ENCODE data around the gene PBX1.

The PBX1 gene

GRCh38 chr1:164885311-164885710, 326.3 kb downstream of the PBX1 start:
- no peak overlapping the region for H3K4me2 ChIP-seq (ENCODE audit: low read length)
- H3K79me2 ChIP-seq (ENCODE audit: control insufficient read depth, low read length), result no peaks in the 10 kb centered on the region
- TF ChIP-seq EZH2phosphoT487 (IDR thresholded peaks at IDR 0.05; ENCODE audit: borderline replicate concordance, low read length), result no peak
- TF ChIP-seq CTCF (IDR thresholded peaks at IDR 0.05; ENCODE audit: low read depth, low read length, poor library complexity, severe bottlenecking), result no peak
- no peaks in the 10 kb centered on the region for H3K4me1 ChIP-seq (ENCODE audit: control insufficient read depth, low read length)
- no peaks in the 10 kb centered on the region for H3F3A ChIP-seq (ENCODE audit: control insufficient read depth, insufficient read depth)
- no peaks in the 10 kb centered on the region for H3K9me3 ChIP-seq (ENCODE audit: control insufficient read depth, insufficient read depth, low read length)
- no peaks in the 10 kb centered on the region for H3K27me3 ChIP-seq (ENCODE audit: control insufficient read depth, low read length)
- no peaks in the 10 kb centered on the region for H3K36me3 ChIP-seq (ENCODE audit: control insufficient read depth, low read length)
- H3K4me3 ChIP-seq (ENCODE audit: low read length), result no peak overlapping the region
- no peak overlapping the region for H3K27ac ChIP-seq (ENCODE audit: low read depth, low read length)
- H4K20me1 ChIP-seq (ENCODE audit: control insufficient read depth, insufficient read depth, low read depth, low read length), result no peaks in the 10 kb centered on the region
- no peaks in the 10 kb centered on the region for H3K9me2 ChIP-seq (replicated peaks; ENCODE audit: control insufficient read depth, low read length)

GRCh38 chr1:164886101-164886500, 327.1 kb downstream of the PBX1 start:
- H3K36me3 ChIP-seq (ENCODE audit: control insufficient read depth, low read length), result no peaks in the 10 kb centered on the region
- H3K27me3 ChIP-seq (ENCODE audit: control insufficient read depth, low read length), result no peaks in the 10 kb centered on the region
- H3K27ac ChIP-seq (ENCODE audit: low read depth, low read length), result no peak overlapping the region
- no peaks in the 10 kb centered on the region for H3K4me1 ChIP-seq (ENCODE audit: control insufficient read depth, low read length)
- no peaks in the 10 kb centered on the region for H4K20me1 ChIP-seq (ENCODE audit: control insufficient read depth, insufficient read depth, low read depth, low read length)
- H3K9me3 ChIP-seq (ENCODE audit: control insufficient read depth, insufficient read depth, low read length), result no peaks in the 10 kb centered on the region
- H3F3A ChIP-seq (ENCODE audit: control insufficient read depth, insufficient read depth), result no peaks in the 10 kb centered on the region
- H3K4me2 ChIP-seq (ENCODE audit: low read length), result no peak overlapping the region
- no peak overlapping the region for H3K4me3 ChIP-seq (ENCODE audit: low read length)
- H3K9me2 ChIP-seq (replicated peaks; ENCODE audit: control insufficient read depth, low read length), result no peaks in the 10 kb centered on the region
- H3K79me2 ChIP-seq (ENCODE audit: control insufficient read depth, low read length), result no peaks in the 10 kb centered on the region
- TF ChIP-seq CTCF (IDR thresholded peaks at IDR 0.05; ENCODE audit: low read depth, low read length, poor library complexity, severe bottlenecking), result no peak
- no peak for TF ChIP-seq EZH2phosphoT487 (IDR thresholded peaks at IDR 0.05; ENCODE audit: borderline replicate concordance, low read length)

GRCh38 chr1:164891615-164892014, 332.6 kb downstream of the PBX1 start:
- H3K27ac ChIP-seq (ENCODE audit: low read depth, low read length), result no peak overlapping the region
- no peak overlapping the region for H3K4me3 ChIP-seq (ENCODE audit: low read length)
- no peaks in the 10 kb centered on the region for H3K4me1 ChIP-seq (ENCODE audit: control insufficient read depth, low read length)
- no peaks in the 10 kb centered on the region for H3K79me2 ChIP-seq (ENCODE audit: control insufficient read depth, low read length)
- H4K20me1 ChIP-seq (ENCODE audit: control insufficient read depth, insufficient read depth, low read depth, low read length), result no peaks in the 10 kb centered on the region
- no peak overlapping the region for H3K4me2 ChIP-seq (ENCODE audit: low read length)
- no peaks in the 10 kb centered on the region for H3K9me3 ChIP-seq (ENCODE audit: control insufficient read depth, insufficient read depth, low read length)
- no peaks in the 10 kb centered on the region for H3F3A ChIP-seq (ENCODE audit: control insufficient read depth, insufficient read depth)
- H3K9me2 ChIP-seq (replicated peaks; ENCODE audit: control insufficient read depth, low read length), result no peaks in the 10 kb centered on the region
- no peaks in the 10 kb centered on the region for H3K36me3 ChIP-seq (ENCODE audit: control insufficient read depth, low read length)
- H3K27me3 ChIP-seq (ENCODE audit: control insufficient read depth, low read length), result no peaks in the 10 kb centered on the region
- TF ChIP-seq EZH2phosphoT487 (IDR thresholded peaks at IDR 0.05; ENCODE audit: borderline replicate concordance, low read length), result no peak
- TF ChIP-seq CTCF (IDR thresholded peaks at IDR 0.05; ENCODE audit: low read depth, low read length, poor library complexity, severe bottlenecking), result no peak

All from DOHH2 (cell line).